ENCODE results near the gene SMCO4.

The SMCO4 gene

DNA sequence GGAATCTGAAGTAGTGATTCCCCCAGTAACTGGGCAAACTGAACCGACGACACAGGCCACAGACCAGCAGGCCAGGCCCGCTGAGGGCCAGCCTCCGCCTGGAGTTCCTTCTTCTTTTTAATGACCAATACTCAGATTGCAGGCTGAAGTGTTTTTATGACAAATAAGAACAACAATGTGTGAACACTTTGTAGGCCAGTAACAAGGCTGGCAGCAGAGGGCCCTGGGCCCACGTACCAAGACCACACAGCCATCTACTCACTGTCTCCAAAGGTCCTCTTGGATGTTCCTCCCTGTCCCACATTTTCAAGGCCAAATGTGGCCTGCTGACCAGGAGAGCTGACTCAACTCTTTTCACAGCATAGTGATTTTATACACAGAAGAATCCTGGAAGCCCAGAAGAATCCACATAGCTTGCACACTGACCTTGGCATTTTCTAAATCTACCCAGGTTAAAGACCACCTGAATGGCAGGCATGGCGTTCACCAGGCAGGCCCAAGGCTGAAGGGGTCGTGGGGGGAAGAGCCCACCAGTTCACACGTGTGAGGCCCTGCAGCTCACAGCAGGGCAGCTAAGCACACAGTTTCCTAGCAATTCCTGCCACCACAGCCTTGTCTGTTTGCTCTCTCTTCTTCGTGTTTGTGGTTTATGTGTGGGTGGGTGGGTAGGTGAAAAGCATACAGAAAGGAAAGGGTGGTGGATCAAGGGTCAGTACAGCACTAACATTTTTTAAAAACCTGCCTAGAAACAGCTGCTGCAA, 13.3 kb downstream of the SMCO4 start:
- TF ChIP-seq CTBP1 (IDR thresholded peaks at IDR 0.05; ENCODE audit: borderline replicate concordance) = no peak
- TF ChIP-seq SUZ12 (IDR thresholded peaks at IDR 0.05) = no peak
- no peak for TF ChIP-seq FOXA1 (IDR thresholded peaks at IDR 0.05)
- no peak for TF ChIP-seq L3MBTL2 (conservative IDR thresholded peaks at IDR 0.05)
- TF ChIP-seq FOXM1 (IDR thresholded peaks at IDR 0.05; ENCODE audit: borderline replicate concordance) = no peak
- no peak for TF ChIP-seq ELF4 (IDR thresholded peaks at IDR 0.05)
- DNase-seq (ENCODE audit: extremely low spot score) = no peak
- ChIA-PET POLR2A (interaction anchor here (1.2 kb wide), 1 partner anchor 12 kb away, joined by 3 read pairs; no protein-coding TSS in a partner anchor), CTCF (interaction anchor here (0.8 to 1.6 kb wide), 3 partner anchors 11 to 295 kb away, joined by 3 to 4 read pairs (median 4); no protein-coding TSS in a partner anchor)

- no peak for DNase-seq (ENCODE audit: extremely low spot score)
- POLR2A ChIA-PET = interaction anchor here (0.8 kb wide), 1 partner anchor 14 kb away, joined by 3 read pairs; no protein-coding TSS in a partner anchor
- TF ChIP-seq SP1 (IDR thresholded peaks at IDR 0.05) (no peak), BHLHE40 (IDR thresholded peaks at IDR 0.05; ENCODE audit: borderline replicate concordance) (no peak), L3MBTL2 (conservative IDR thresholded peaks at IDR 0.05) (no peak), TARDBP (IDR thresholded peaks at IDR 0.05) (no peak), ELF4 (IDR thresholded peaks at IDR 0.05) (no peak)
- TF ChIP-seq, protein P1, sequence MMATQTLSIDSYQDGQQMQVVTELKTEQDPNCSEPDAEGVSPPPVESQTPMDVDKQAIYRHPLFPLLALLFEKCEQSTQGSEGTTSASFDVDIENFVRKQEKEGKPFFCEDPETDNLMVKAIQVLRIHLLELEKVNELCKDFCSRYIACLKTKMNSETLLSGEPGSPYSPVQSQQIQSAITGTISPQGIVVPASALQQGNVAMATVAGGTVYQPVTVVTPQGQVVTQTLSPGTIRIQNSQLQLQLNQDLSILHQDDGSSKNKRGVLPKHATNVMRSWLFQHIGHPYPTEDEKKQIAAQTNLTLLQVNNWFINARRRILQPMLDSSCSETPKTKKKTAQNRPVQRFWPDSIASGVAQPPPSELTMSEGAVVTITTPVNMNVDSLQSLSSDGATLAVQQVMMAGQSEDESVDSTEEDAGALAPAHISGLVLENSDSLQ (IDR thresholded peaks at IDR 0.05) = no peak
- CTCF ChIA-PET = no interaction called here
Observed at GRCh38 chr11:93528757-93529645, 14.2 kb downstream of the SMCO4 start.

DNA sequence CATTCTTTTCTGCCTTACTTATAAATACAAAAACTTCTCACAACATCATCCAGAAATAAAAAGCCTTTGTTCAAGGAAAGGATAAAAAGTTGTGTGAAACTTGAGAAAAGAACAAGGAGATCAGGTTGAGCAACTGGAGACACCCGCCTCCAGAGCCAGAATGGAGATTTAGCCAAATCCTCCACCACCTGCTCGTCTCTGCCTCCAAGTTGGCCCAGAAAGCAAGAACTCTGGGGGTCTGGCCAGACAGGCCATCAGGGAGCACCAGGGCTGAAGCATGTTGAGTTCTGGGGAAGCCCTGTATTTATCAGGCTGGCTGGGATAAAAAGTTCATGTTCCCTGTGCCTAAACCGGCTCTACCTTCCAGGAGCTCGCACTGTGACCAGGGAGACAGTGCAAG, 14.9 kb downstream of the SMCO4 start:
- DNase-seq (ENCODE audit: extremely low spot score) = no peak
- CTCF ChIA-PET = no interaction called here
- no peak for TF ChIP-seq CTBP1 (IDR thresholded peaks at IDR 0.05; ENCODE audit: borderline replicate concordance)
- no peak for TF ChIP-seq ELF4 (IDR thresholded peaks at IDR 0.05)
- TF ChIP-seq LEF1 (IDR thresholded peaks at IDR 0.05; ENCODE audit: borderline replicate concordance) = no peak
- TF ChIP-seq HDGF (IDR thresholded peaks at IDR 0.05; ENCODE audit: borderline replicate concordance) = no peak
- no peak for TF ChIP-seq NFRKB (IDR thresholded peaks at IDR 0.05)
- TF ChIP-seq SUZ12 (IDR thresholded peaks at IDR 0.05) = no peak
- TF ChIP-seq FOXK2 (IDR thresholded peaks at IDR 0.05) = no peak
- TF ChIP-seq SP1 (IDR thresholded peaks at IDR 0.05) = no peak
- no peak for TF ChIP-seq BHLHE40 (IDR thresholded peaks at IDR 0.05; ENCODE audit: borderline replicate concordance)
- TF ChIP-seq, protein P1 (IDR thresholded peaks at IDR 0.05) = no peak
- no peak for TF ChIP-seq FOXM1 (IDR thresholded peaks at IDR 0.05; ENCODE audit: borderline replicate concordance)
- POLR2A ChIA-PET = interaction anchor here (0.8 kb wide), 1 partner anchor 14 kb away, joined by 3 read pairs; no protein-coding TSS in a partner anchor

GRCh38 chr11:93526641-93527583, 16.3 kb downstream of the SMCO4 start:
- POLR2A ChIA-PET = no interaction called here
- no peak for DNase-seq (ENCODE audit: extremely low spot score)
- CTCF ChIA-PET = no interaction called here
- TF ChIP-seq, protein P1 (IDR thresholded peaks at IDR 0.05) = no peak
- TF ChIP-seq ARNT (IDR thresholded peaks at IDR 0.05) (no peak), BHLHE40 (IDR thresholded peaks at IDR 0.05; ENCODE audit: borderline replicate concordance) (no peak), SUZ12 (IDR thresholded peaks at IDR 0.05) (no peak), SP1 (IDR thresholded peaks at IDR 0.05) (no peak), LEF1 (IDR thresholded peaks at IDR 0.05; ENCODE audit: borderline replicate concordance) (no peak), FOXK2 (IDR thresholded peaks at IDR 0.05) (no peak), TARDBP (IDR thresholded peaks at IDR 0.05) (no peak), CTBP1 (IDR thresholded peaks at IDR 0.05; ENCODE audit: borderline replicate concordance) (no peak), ELF4 (IDR thresholded peaks at IDR 0.05) (no peak), FOXA1 (IDR thresholded peaks at IDR 0.05) (no peak), ZNF384 (IDR thresholded peaks at IDR 0.05) (no peak), NFRKB (IDR thresholded peaks at IDR 0.05) (no peak), FOXM1 (IDR thresholded peaks at IDR 0.05; ENCODE audit: borderline replicate concordance) (no peak), HDGF (IDR thresholded peaks at IDR 0.05; ENCODE audit: borderline replicate concordance) (no peak), L3MBTL2 (conservative IDR thresholded peaks at IDR 0.05) (no peak)

DNA sequence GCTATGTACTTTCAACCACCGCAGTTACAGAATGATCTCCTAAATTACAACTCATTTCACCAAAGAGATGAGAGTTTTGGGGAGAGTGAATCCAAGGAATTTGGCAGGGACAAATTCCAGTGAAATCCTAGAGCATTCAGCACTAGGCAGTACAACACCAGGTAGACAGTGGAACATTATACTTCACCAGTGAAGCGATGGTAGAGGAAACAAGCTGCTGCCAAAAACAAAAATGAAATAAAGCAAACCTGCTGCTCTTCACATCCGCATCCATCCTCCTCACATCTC, 16.9 kb downstream of the SMCO4 start:
- CTCF ChIA-PET = no interaction called here
- no peak for DNase-seq (ENCODE audit: extremely low spot score)
- POLR2A ChIA-PET = no interaction called here
- TF ChIP-seq SUZ12 (IDR thresholded peaks at IDR 0.05) (no peak), CTBP1 (IDR thresholded peaks at IDR 0.05; ENCODE audit: borderline replicate concordance) (no peak), L3MBTL2 (conservative IDR thresholded peaks at IDR 0.05) (no peak), FOXA1 (IDR thresholded peaks at IDR 0.05) (no peak), BHLHE40 (IDR thresholded peaks at IDR 0.05; ENCODE audit: borderline replicate concordance) (no peak), SP1 (IDR thresholded peaks at IDR 0.05) (no peak), FOXM1 (IDR thresholded peaks at IDR 0.05; ENCODE audit: borderline replicate concordance) (no peak), NFRKB (IDR thresholded peaks at IDR 0.05) (no peak), FOXK2 (IDR thresholded peaks at IDR 0.05) (no peak), ARNT (IDR thresholded peaks at IDR 0.05) (no peak), ELF4 (IDR thresholded peaks at IDR 0.05) (no peak), TARDBP (IDR thresholded peaks at IDR 0.05) (no peak), LEF1 (IDR thresholded peaks at IDR 0.05; ENCODE audit: borderline replicate concordance) (no peak), HDGF (IDR thresholded peaks at IDR 0.05; ENCODE audit: borderline replicate concordance) (no peak)
- TF ChIP-seq, protein P1 (IDR thresholded peaks at IDR 0.05) = no peak

Data from HEK293T (cell line).